Activated CD8-positive, alpha-beta memory T cell treated with anti-CD3 and anti-CD28 coated beads, Interleukin-2, amount 50 U/mL, for 24 hours (primary cell): ENCODE measurements around the gene CCDC78.

ENCODE experiments used
- DNase-seq: peaks from one replicate; pipeline ENCODE4 v3.0.0-alpha.2; 2020; ENCODE audit errors: extremely low read depth

CCDC78 gene

GRCh38 chr16:711548-712320 lies 14.5 kb downstream of the CCDC78 start:
- DNase-seq, result peak; percentile 33

GRCh38 chr16:711084-711483 lies 15.2 kb downstream of the CCDC78 start:
- no peak for DNase-seq

- DNase-seq, result no peak
These were observed 15.7 kb downstream of the CCDC78 start for GRCh38 chr16:710500-711075.

- DNase-seq, result no peak
These were observed 16.4 kb downstream of the CCDC78 start for GRCh38 chr16:709566-710499.

DNA sequence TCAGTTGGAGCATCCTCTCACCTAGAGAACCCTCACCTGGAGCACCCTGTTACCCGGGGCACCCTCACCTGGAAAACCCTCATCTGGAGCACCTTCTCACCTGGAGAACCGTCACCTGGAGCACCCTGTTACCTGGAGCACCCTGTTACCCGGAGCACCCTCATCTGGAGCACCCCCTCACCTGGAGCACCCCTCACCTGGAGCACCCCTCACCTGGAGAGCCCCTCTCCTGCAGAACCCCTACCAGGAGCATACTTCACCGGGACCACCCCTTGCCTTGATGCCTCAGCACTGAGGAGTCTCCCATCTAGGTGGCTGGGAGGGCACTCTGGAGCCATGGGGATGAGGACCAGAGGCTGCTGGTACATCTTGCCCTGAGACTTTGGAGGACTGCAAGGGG lies 17.3 kb downstream of the CCDC78 start:
- DNase-seq, result no peak

GRCh38 chr16:708019-708418 lies 18.2 kb downstream of the CCDC78 start:
- DNase-seq, result no peak

DNA sequence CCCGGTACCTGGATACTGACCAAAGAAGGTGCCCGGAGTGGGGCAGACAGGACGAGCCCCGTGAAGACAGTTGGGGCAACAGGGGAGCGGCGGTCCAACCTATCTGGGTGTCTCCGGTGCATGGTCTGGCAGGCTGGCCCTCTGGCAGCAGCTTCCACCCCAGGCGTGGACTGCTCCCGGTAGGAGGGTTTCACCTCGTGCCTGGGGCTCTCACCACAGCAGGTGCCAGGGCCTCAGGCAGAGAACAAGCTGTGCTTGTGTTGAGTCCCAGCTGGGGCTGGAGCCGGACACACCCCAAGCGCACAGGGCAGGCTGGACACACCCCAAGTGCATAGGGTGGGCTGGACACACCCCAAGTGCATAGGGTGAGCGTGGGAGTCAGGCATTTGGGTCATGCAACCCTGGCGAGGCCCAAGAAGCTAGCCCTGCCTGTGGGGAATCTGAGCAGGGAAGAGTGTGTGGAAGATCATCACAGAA lies 19.1 kb downstream of the CCDC78 start:
- DNase-seq, result no peak

DNA sequence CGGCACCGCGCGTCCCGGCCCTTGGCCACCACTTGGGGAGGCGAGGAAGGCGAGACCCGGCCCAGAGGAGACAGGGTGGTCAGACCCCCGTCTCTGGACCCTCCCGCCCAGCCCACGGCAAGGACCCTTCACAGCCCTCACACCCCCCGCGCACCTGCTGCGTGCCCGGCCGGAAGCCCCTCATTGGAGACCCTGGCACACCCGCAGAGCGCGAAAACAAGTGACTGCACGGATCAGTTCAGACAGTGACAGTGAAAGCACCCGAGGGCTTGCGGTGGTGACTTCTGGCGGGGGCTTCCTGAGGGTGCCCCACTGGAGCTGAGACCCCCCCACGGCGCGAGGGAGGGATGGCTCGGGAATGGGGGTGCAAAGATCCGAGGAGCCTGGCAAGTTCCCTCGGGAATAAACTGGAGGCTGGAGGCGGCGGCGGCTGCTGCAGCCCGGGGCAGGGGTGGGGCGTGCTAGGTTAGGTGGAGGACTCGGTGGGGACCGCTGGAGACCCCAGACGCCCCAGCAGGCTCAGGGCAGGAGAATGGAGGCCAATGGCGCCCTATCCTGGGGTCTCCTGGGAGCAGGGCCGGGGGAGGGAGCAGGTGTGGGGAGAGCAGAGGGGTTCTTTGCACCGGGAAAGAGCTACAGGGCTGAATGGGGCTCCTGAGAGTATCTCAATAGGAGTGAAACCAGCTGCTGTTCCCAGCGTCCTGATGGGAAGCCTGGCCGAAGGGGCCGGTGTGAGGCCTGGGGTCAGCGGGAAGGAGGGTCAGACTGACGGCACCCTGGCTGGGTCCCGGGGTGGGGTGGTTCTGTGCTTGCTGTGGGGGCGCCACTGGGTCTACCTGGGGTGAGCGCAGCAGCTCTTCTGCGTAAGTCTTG lies 19.8 kb downstream of the CCDC78 start:
- DNase-seq, result no peak

DNA sequence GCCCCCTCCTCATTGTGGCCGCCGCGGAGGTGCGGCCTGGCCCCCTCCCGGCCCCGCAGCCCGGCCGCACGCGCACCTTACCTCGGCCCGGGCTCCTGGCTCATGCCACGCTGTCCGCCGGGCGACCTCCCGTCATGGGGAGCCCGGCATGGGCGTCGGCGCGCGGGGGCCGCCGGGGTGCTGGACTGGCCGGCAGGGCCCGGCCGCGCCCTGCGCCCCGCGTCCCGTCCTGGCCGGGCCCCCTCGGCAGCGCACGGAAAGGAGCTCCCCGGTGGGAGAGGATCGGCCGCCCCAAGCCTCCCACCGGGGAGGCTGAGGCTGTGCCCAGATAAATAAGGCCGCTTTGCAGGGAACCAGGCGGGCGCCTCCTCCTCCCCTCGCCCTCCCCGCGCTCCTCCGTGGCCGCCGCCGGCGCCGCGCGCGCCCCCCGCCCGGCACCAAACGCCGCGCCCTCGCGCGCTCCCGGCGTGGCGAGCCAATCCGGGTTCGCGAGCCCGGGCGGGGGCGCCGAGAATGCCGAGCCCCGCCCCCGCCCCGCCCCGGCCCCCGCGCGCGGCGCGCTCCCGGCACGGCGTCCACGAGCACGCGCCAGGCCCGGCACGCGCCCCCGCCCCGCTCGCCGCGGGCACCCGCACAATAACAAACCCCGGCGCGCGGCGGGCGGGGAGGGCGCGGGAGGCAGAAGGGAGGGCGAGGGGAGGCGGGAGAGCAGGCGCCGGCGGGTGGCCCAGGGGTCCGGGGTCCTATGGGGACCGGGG lies 20.6 kb downstream of the CCDC78 start, which contains the start of gene FBXL16:
TSS of gene FBXL16 (minus strand) at position 371 of the 758 bp plus-strand sequence. CDS start 8,396 bp downstream, outside the sequence.
- DNase-seq, result no peak

DNA sequence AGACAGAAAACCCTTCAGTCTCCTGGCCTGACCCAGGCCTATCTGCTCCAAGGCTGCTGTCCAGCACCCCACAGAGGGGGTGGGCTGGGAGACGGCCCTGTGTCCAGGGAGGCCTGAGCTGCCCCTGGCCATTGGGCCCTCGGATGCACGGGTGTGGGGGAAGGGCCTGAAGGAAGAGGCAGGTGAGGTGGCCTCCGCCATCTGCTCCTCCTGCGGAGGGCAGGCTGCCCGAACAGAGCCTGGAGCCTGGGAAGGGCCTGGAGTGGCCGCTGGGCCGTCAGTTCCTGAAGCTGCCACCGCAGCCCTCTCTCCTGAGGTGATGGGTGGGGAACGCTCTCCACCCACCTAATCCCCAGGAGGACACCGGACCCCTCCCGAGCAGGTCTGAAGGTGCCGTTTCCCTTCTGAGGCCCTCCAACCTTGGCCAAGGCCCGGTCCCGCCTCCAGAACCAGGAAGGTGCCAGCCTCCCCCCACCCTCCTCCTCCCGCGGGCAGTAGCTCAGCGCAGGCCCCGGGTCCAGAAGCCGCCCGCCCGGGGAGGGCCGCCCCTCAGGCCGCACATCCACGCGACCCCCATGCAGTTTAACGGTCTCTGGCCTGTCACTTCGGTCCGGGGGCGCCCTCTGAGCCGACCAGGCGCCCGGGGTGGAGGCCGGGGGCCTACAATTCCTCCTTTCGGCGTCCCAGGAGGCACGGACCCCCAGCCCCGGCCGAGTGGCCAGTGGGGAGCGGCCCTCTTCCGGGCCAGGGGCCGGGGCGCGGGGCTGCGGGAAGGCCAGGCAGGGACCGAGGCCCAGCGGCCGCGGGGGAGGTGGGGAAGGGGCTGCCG lies 21.5 kb downstream of the CCDC78 start:
- DNase-seq, result no peak

- no peak for DNase-seq
These were observed 22.2 kb downstream of the CCDC78 start for GRCh38 chr16:704047-704446.

DNA sequence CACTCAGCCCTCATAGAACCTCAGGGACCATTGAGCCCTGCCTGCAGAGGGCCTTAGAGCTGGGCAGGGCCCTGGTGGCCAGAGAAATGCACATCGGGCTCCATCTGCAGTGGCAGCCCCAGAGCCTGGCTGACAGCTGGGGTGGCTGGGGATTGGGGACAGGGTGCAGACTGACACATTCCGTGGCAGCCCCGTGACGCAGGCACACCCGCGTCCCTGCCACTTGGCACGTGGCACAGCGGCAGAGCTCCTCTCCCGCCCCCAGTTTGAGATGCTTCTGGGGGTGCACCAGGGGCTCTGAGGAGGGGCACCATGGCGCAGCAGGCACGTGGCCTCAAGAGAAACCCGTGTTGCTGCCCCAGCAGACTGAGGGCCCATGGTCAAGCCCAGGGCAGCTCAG lies 22.8 kb downstream of the CCDC78 start:
- no peak for DNase-seq

DNA sequence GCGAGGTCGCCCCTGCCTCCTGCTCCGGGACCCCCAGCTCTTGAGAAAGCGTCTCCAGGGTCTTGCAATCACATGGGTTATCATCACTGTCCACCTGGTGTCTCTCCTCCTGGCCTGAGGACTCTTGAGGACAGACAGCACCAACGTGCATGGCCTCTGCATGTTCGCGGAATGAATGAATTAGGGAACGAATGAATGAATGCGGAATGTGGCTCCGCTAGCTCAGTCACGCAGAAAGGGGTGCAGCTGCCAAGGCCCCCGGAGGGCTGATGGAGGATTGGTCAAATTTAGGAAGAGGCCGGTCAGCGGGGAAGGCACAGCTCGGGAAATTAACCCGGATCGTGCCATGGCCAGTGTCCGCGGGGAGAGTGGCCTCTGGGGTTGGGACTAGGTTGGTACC lies 23.9 kb downstream of the CCDC78 start:
- DNase-seq, result no peak

GRCh38 chr16:700684-701584 lies 25.3 kb downstream of the CCDC78 start:
- DNase-seq, result no peak

DNA sequence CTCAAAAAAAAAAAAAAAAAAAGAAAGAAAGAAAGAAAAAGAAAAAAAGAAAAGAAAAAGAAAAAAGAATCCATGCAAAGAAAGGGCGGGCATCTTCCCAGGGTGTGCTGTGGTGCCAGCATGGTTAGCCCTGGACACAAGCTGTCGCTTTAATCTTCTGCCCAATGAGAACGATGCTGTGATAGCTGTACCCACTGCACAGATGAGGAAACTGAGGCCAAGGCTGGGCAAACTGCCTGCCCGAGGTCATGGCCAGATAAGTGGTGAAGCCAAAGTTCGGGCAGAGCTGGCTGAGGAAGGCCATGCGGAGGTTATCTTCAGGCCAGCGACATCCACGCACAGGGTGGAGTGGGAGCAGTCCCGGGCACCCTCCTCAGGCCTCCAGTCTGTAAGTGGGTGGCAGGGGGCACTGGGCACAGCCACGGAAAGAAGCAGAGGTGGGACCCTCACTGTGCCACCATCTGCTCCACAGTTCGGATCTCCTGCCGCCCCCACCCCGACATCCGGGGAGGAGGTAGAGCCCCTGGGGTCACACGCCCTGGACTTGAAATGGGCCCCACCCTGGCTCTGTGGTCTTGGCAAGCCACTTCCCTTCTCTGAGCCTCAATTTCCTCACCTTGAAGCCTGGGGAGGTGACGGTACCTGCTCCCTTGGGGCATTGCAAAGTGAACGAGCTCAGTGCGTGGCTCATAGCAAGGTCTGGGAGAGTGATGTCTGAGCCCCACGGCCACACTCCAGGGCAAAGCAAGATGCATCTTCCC lies 27.2 kb downstream of the CCDC78 start:
- no peak for DNase-seq

DNA sequence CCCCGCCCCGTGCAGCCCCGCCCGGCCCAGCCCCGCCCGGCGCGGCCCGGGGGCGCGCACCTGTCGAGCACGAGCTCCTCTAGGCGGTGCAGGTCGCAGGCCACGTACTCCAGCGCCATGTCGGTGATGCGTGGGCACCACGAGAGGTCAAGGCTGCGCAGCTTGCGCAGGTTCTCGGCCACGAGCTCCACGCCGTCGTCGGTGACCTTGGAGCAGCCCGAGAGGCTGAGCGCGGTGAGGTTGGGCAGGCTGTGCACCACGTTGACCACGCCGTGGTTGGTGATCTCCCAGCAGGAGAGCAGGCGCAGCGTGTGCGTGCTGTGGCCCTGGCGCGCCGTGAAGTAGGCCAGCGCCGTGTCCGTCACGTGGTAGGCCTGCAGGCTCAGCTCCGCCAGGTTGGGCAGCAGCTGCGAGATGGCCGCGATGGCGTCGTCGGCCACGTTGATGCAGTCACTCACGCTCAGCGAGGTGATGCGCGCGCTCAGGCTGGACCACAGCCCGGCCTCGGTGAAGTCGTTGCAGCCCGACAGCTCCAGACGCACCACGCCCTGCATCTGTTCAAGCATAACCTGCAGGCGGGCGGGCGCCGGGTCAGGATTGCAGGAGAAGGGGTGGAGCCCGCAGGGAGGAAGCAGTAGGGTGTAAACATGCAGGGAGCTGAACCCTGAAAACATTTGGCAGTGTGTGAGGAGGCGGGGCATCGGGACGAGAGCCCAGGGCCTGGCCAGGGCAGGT lies 30.7 kb downstream of the CCDC78 start:
- DNase-seq, result no peak

DNA sequence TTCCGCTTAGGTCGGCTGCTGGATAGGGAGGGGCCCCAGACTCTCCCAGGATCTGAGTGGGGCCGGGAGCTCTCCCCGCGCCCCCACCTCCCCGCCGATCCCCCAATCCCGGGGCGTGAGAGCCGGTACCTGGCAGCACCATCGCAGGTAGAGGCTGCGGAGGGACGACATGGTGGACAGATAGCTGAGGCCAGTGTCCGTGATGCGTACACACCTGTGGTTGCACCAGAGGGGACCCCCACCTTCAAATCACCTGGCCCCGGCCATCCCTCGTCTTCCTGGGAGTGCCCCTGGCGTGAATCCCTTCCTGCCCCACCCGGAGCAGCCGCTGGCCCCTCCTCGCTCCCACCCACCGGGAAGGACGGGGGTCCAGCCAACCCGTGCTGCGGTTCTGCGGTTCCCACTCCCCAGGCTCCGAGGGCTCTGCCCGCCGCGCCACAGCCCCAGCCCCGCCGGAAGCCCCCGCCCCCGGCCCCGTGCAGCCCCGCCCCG lies 31.3 kb downstream of the CCDC78 start:
- no peak for DNase-seq
